ENCODE results near the gene POP4. TPM values are rescaled to one million over a fixed set of nuclear protein-coding genes. Genes with fewer than 3 reads are reported as not detected.

The POP4 gene
- total and polyA plus RNA-seq, 2 of the 8 experiments (the other 6 are each of a cell fraction or from before 2014, with no cell fraction given) = 29.1 to 41.5 TPM

GRCh38 chr19:29596080-29596727 lies 9.9 kb upstream of the POP4 start:
- no peak overlapping the region for H3K9ac ChIP-seq (replicated peaks in 1 of 4; ENCODE audit: extremely low read depth in 1 of 4, low read depth in 3 of 4, low read length in 3 of 4)
- H2AFZ ChIP-seq (ENCODE audit: low read length) = no peak overlapping the region
- H3K4me3 ChIP-seq (ENCODE audit: extremely low read depth in 1 of 4, insufficient read depth in 2 of 4, low read depth in 3 of 4, low read length in 4 of 4) = peak overlapping the region in 1 of 4 experiments; percentile 8; a peak in 1 of 8 replicates
- TF ChIP-seq E2F6 (IDR thresholded peaks at IDR 0.05) (no peak), CTBP2 (IDR thresholded peaks at IDR 0.05; ENCODE audit: borderline replicate concordance, insufficient read depth, insufficient read length, low read length) (no peak), HDAC2 (IDR thresholded peaks at IDR 0.05; ENCODE audit: borderline replicate concordance in 1 of 2, low read depth in 2 of 2, low read length in 2 of 2) (0 out of 4 replicates have a peak, but pooled peaks of 1 of the 2 experiments have one; percentile 21), MAFK (IDR thresholded peaks at IDR 0.05; ENCODE audit: low read depth, low read length) (no peak), NANOG (IDR thresholded peaks at IDR 0.05; ENCODE audit: insufficient read depth, low read depth, low read length, poor library complexity, severe bottlenecking) (peak; percentile 78), BRCA1 (IDR thresholded peaks at IDR 0.05; ENCODE audit: low read depth, low read length) (no peak), CREB1 (IDR thresholded peaks at IDR 0.05) (no peak), MAX (IDR thresholded peaks at IDR 0.05) (no peak), YY1 (IDR thresholded peaks at IDR 0.05; ENCODE audit: low read depth, low read length) (no peak), CHD2 (IDR thresholded peaks at IDR 0.05; ENCODE audit: low read length) (no peak), TEAD4 (IDR thresholded peaks at IDR 0.05; ENCODE audit: low read depth, low read length) (no peak)

More at GRCh38 chr19:29596080-29596727, 9.9 kb upstream of the POP4 start:
- H3K14ac ChIP-seq (ENCODE audit: insufficient read length) = no peak overlapping the region
- DNase-seq (ENCODE audit: low read depth in 1 of 2, low spot score in 2 of 2) = no peak
- no peak overlapping the region for H3K27ac ChIP-seq (ENCODE audit: low read depth, low read length)
- no peak overlapping the region for H3K18ac ChIP-seq (ENCODE audit: extremely low read depth, low read length)
- H3K4me2 ChIP-seq (ENCODE audit: insufficient read depth in 1 of 2, low read depth in 2 of 2, low read length in 2 of 2) = peak overlapping the region; percentile 44 to 74
- no peak overlapping the region; the same call in 1 of the 2 replicates for H2BK12ac ChIP-seq (ENCODE audit: low read depth, low read length)
- no peak overlapping the region for H2BK15ac ChIP-seq (ENCODE audit: low read length)
- POLR2A ChIA-PET (ENCODE audit: partially characterized antibody) = interaction anchor here (1.3 kb wide), 1 partner anchor 10 kb away, joined by 9 read pairs; the partner anchor contains the start of gene POP4
- H3K79me2 ChIP-seq (ENCODE audit: control insufficient read depth in 1 of 2, insufficient read depth in 2 of 2, low read length in 2 of 2) = no peaks in the 10 kb centered on the region
- no peak overlapping the region for H2BK120ac ChIP-seq (replicated peaks; ENCODE audit: low read depth, low read length)
- no peak overlapping the region for H2BK5ac ChIP-seq (ENCODE audit: low read depth, low read length)
- FAIRE-seq = peak; percentile 13
- H3K23ac ChIP-seq (ENCODE audit: insufficient read length) = no peak overlapping the region
- H3K36me3 ChIP-seq (ENCODE audit: control insufficient read depth in 2 of 4, insufficient read depth in 4 of 4, low read length in 3 of 4) = no peaks in the 10 kb centered on the region
- H2BK20ac ChIP-seq (ENCODE audit: low read length) = no peak overlapping the region
- no peaks in the 10 kb centered on the region for H4K20me1 ChIP-seq (replicated peaks in 1 of 2; ENCODE audit: control insufficient read depth in 1 of 2, insufficient read depth in 2 of 2, low read length in 2 of 2)
- H3K4ac ChIP-seq (replicated peaks; ENCODE audit: insufficient read length, low read depth, low read length) = no peak overlapping the region
- H2AK5ac ChIP-seq (ENCODE audit: low read depth, low read length) = no peak overlapping the region
- H3K9me3 ChIP-seq (ENCODE audit: insufficient read depth in 2 of 2, low read depth in 1 of 2, low read length in 1 of 2) = no peaks in the 10 kb centered on the region
- CTCF ChIA-PET (ENCODE audit: partially characterized antibody) = interaction anchor here (0.6 to 7.1 kb wide), 16 partner anchors 8 to 449 kb away, joined by 3 to 42 read pairs (median 4); no protein-coding TSS in a partner anchor
- peak overlapping the region; percentile 6 for H4K91ac ChIP-seq (replicated peaks; ENCODE audit: insufficient read length, low read length)
- peaks cover 0 to 4% (median 1%) of the 10 kb centered on the region in 4 experiments; a peak in 5 of 7 replicates for H3K27me3 ChIP-seq (replicated peaks in 1 of 4; ENCODE audit: control insufficient read depth in 3 of 4, extremely low read depth in 1 of 4, insufficient read depth in 3 of 4, low read length in 3 of 4)
- no peaks in the 10 kb centered on the region for H3K79me1 ChIP-seq (ENCODE audit: low read depth, low read length)
- H3K23me2 ChIP-seq (ENCODE audit: low read depth, low read length) = 0 out of 2 replicates have a peak, but pooled peaks cover 1% of the 10 kb centered on the region
- H3K4me1 ChIP-seq (replicated peaks in 1 of 4; ENCODE audit: control insufficient read depth in 3 of 4, insufficient read depth in 4 of 4, low read length in 3 of 4) = peaks cover 3 to 15% (median 13%) of the 10 kb centered on the region in 4 experiments; a peak in 6 of 7 replicates
- 39% methylated on average over 10 of the region's 10 CpGs; no CpG with 5 or more reads in 1 of the 2 experiments for WGBS, 2 experiments (ENCODE audit: extremely low coverage in 1 of 2, insufficient coverage in 1 of 2, insufficient read length in 1 of 2, insufficient replicate concordance in 2 of 2, low coverage in 1 of 2, low lambda C conversion rate in 2 of 2, missing lambda C conversion rate in 1 of 2)
- H4K8ac ChIP-seq (ENCODE audit: extremely low read depth, insufficient read depth, low read length) = no peak overlapping the region
- H3K56ac ChIP-seq (replicated peaks; ENCODE audit: insufficient read length, low read depth, low read length) = no peak overlapping the region
- H4K5ac ChIP-seq (ENCODE audit: insufficient read length, low read depth, low read length) = no peak overlapping the region
